ENCODE measurements around the gene AP1AR.
A peak's percentile ranks its signal among the peaks of the same experiment; 100 is the strongest.

Gene AP1AR

DNA sequence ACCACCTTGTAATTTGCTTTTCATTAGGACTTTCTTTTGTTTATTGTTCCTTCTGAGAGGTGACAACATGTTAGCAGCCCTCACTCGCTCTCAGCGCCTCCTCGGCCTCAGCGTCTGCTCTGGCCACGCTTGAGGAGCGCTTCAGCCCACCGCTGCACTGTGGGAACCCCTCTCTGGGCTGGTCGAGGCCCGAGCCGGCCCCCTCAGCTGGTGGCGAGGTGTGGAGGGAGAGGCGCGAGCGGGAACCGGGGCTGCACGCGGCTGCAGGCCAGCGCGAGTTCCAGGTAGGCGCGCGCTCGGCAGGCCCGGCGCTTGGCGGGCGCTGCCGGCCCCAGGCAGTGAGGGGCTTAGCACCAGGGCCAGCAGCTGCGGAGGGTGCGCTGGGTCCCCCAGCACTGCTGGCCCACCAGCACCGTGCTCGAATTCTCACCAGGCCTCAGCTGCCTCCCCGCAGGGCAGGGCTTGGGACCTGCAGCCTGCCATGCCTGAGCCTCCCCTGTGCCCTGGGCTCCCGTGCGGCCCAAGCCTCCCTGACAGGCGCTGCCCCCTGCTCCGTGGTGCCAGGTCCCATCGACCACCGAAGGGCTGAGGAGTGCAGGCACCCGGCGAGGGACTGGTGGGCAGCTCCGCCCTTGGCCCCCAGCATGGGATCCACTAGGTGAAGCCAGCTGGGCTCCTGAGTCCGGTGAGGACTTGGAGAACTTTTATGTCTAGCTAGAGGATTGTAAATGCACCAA, 9.2 kb upstream of the AP1AR start:
- no peak for DNase-seq (ENCODE audit: low read depth)

DNA sequence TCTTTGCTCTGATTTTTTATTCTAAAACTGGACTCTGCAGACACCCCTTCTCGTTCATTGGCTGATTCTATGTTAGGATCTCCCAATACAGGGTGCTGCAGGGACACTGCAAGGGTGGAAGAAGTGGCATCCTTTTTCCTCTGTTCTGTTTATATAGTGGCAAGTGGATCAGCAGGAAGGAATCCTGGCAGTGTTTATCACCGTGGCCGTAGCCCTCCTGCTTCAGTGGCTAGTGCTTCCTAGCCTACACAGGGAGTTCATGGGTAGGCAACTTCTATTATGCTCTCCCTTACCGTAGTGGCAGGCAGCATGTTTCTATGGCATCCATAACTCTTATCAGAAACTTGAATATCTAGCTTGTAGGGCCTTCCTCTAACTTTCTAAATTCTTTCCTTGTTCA, 6.4 kb upstream of the AP1AR start:
- no peak for DNase-seq (ENCODE audit: low read depth)

DNA sequence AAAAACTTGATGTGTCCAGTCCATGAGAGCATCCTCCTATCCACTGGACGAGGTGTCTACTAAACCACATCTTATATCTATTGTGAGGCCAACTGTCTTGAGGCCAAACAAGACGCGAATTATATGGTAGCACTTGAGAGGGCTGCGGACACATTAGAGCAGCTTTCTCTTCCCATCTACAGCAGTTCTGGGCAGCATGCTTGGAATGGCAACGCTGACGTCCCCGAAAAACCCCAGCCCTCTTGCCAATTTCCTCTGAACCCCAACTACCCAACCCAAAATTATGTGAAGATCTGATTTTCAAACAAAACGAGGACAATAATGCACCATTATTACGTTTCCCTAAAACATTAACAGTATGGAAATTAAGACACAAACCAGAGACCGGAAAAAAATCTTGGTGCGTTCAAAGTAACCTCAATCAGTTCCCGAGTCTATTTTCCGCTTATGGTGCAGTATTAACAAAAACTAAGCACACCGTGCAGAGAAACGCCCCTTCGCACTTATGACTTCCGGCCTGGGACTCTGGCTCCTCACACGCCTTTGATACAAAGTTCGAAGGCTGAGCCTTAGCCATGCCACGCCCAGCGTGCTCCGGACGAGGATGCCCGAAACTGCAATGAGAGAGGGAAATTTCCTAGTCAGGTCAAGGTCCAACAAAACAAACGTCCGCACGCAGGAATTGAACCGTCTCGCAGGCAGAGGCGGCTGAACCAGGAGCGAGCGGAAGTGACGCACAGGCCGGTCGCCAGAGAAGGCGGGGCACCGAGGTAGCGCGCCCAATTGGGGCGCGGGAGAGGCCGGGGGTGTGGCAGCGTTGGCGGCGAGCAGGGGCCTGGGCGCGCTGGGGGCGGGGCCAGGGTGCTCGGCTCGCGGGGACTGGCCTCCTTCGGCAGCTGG, 458 bp upstream of the AP1AR start:
- DNase-seq (ENCODE audit: low read depth): peak; percentile 81

DNA sequence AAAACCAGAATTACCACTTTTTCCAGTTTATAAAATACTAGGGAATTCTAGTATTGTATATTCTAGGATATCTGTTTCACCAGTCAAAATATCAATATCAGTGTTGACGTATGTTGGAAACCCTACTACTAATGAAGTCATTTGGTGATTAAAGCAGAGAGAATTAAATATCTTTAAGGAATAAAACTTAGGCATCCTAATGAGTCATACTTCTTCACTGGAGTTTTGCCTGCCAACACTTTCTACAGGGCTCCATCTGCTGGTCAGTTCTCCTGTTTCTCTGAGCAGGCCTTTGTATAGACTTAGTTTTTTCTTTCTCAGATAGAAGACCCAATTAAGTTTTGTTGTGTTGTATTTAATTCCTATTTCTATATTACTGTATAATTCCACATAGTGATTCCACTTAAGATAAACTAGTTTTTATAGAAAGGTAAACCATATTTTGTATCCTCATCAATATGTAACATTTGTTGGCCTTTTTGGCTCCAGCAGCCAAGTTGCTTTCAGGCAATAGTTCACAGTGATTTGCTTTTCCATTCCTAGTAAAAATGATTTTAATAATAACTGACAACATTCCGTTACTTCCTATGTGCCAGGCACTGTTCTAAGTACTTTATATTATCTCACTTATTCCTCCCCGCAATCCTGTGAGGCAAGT, 3.5 kb downstream of the AP1AR start:
- DNase-seq (ENCODE audit: low read depth): peak; percentile 57

DNA sequence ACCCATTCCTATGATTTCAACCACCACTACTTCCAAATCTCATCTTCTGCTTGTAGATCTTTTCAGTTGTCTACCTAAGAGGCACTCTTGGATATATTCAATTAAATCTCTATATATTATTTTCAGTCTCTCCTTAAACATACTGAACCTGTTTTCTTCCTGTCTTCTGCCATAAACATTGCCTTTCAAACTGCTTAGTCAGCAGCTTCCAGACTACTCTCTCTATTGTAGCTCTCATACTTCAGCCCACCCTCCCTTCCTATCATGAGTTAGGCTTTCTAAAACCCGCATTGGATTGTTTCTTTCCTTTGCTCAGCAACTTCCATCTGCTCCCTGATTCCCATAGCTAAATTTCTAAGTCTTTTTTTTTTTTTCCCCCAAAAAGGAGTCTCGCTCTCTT, 4.5 kb downstream of the AP1AR start:
- DNase-seq (ENCODE audit: low read depth): no peak

DNA sequence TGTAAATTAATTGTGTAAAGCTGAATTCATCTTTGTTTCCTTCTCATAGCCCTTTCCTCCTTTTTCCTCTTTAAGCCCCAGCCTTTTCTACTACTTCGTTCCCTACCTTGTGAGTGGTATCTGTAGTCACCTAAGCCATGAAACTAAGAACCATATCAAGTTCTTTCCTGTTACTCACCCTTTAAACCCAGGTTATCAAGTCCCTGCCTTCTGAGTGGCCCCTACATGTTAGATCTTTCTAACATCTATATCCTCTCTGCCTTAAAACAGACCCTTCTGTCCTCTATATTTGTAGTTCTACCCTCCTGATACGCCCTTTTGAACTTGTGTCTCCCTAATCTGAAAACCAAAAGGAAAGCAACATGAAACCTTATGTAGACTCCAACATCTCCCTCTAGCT, 7.2 kb downstream of the AP1AR start:
- DNase-seq (ENCODE audit: low read depth): no peak

DNA sequence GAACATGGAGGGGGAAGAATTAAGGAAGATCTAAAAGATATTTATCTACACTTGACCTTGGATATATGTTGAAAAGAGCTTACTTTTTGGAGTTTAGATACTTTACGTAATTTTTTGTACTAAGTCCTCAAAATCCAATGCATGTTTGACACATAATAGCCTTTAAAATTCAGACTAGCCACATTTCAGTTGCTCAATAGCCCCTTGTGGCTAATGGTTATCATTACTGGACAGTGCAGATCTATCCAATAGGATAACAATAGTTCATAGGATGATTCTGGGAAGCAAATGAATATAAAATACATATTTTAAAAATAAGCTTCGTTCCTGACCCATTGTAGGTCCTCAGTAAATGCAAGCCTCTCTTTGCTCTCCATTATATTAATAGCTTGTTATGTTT, 13.8 kb downstream of the AP1AR start:
- DNase-seq (ENCODE audit: low read depth): no peak

DNA sequence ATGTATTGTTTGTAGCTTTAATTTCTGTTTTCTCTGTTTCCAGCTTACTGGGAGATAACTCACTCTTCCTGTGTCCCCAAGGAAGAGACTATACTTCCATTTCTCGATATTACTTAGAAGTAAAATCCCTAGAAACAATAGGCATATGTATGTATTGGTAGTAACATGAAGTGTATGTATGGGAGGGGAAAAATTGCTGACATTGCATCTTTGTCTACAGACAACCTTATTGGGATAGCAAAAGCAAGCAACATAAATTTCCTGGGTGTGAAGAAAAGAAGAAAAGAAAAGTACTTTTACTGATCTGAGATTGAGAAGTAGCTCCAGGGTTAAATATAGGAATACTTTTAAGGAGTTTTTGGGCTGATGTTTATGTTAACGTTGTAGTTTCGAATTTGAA, 15.4 kb downstream of the AP1AR start:
- DNase-seq (ENCODE audit: low read depth): no peak

DNA sequence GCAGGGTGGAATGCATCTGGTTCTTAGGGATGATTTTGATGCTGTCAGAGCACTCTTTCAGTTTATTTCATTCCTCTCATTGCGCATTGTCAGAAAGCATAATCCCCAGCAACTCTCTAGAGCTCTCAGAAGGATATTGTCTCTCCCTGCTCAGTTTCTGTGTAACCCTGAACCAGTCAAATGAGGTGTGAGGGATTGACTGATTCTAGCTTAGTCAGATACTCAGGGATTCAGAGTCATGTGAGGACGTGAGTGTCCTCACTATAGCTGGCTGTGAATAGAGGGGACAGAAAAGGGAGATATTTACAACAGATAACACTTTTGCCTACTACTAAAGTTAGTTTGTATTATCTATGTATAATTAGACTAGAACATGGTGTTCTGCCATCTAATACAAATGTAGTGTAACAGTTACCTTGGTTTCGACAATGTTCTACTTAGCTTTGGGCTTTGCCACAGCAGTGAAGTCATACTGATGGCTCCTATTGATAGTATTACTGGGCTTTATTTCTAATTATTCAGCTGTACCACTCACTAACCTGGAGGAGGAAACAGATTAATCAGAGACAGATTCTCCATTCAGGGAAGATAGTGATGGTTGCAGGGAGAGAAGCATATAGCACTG, 19.5 kb downstream of the AP1AR start:
- DNase-seq (ENCODE audit: low read depth): no peak

DNA sequence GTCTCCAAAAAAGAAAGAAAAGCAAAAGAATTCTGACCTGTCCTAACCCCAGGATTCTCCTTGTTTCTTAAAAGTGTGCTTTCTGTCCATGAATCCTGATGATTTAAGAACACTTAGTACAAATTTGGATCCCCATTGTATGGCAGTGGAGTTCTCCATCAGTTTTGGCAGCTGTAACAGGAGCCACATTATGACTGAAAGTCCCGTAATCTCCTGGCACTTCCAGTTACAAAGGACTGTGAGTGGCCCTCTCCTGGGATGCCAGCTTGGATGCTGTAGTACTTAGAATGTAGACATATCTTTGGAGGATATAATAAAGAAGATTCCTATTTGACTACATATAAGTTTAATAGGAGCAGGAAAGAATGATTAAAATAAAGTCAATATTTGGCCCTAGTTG, 20.6 kb downstream of the AP1AR start:
- DNase-seq (ENCODE audit: low read depth): no peak

DNA sequence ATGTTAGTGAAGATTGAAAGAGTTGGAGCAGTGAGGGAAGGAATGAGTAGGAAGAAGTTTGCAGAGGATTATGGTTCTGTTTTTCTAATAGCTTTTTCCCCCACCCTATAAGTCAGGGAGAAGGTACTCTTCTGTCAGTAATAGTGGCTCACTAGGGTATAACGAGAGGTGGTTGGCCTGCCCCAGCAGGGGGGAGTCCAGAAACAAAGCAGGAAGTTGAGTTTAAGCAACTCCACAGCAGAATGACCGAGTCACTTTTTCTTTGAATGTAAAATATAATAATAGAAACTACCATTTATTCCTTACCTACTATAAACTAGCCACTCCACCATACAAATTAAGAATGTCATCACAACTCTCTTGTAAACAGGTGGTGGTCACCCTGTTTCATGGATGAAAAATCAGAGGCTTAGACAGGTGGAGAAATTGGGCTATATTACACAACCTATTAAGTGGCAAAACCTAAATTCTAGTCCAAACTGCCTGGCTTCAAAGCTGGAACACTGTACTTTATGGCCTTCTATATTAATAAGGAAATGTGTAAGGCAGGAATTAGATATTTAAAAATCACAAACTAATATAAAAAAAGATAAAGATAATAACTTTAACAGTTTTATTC, 21.9 kb downstream of the AP1AR start:
- no peak for DNase-seq (ENCODE audit: low read depth)

DNA sequence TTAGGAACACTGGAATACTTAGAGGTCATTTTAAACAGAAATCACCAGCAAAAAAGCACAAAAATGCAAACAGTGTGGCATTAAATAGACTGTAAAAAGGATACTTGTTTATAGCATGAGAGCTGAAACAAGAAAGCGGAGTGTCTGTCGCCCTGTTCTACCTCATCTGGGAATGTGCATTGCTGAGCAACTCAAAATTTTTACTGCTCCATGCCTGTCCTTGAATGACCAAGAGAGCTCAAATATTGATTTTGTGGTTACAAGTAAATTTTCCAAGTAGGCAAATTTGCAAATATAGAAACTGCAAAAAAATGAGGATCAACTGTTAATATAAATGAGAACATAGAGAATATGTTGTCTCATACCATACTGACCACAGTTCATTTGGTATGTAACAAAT, 25.5 kb downstream of the AP1AR start:
- DNase-seq (ENCODE audit: low read depth): no peak

DNA sequence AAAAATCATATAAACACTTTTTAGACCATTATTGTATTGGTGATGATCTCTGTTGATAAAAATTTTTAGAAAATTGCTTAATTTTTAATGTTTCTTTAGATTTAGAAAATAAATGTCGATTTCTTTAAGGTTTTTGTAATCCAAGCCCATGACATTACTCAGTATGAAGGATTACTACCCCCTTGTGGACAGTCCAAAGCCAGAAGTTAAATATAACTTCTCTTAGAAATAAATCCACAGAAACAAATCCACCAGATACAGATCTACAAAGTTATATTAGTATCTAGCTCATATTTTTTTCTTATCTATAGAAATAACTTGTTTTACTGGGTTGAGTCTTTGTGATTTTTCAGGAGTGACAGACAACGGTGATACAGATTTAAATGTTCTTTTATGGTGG, 35.2 kb downstream of the AP1AR start:
- DNase-seq (ENCODE audit: low read depth): no peak

DNA sequence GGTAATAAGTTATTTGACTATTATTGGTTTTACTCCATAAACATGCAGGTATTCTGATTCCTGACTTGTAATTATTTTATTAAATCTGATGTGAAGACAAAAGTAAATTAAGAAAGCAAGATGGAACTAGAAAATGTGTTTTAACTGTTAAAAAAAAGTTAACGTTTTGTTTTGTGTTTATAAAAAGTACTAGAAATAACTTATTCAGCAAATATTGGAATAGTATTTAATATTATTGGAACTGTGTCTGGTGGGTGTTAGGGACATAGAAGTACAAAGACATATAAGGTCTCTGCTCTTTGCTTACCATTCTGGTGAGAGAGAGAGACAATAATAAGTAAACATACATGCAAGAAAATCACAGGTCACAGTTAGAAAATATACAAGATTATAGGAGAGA, 38.5 kb downstream of the AP1AR start:
- no peak for DNase-seq (ENCODE audit: low read depth)

DNA sequence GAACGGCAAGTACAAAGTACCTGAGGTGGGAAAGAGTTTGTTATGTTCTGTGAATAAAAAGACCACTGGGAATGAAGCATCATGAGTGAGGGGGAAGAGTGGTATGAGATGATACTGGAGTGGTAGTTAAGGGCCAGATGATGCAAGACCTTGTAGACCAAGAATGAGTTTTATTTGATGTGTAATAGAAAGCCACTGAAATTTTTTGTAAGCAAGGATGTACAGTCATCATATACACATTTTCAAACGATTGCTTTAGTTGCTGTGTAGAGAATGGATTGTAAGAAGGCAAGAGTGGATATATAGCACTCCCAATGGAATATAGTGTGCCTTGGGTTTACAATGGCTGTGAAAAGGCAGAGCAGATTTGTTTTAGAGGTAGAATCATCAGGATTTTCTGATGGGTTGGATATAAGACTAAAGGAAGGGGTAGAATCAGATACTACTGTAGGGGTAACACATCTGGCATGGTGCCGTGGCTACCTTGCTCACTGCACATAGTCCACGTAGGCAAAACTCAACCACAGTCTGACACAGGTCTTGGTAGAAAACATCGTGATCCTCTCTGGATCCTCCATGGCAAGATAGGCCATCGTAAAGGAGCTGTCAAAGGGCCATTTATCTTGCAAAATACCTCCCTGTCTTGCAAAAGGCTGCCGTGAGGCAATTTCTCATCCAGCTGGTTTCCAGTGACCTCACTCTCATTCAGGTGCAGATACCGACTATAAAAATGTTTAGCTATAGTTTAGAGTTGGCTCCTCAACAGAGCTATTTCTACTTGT, 39.2 kb downstream of the AP1AR start:
- DNase-seq (ENCODE audit: low read depth): peak; percentile 49

DNA sequence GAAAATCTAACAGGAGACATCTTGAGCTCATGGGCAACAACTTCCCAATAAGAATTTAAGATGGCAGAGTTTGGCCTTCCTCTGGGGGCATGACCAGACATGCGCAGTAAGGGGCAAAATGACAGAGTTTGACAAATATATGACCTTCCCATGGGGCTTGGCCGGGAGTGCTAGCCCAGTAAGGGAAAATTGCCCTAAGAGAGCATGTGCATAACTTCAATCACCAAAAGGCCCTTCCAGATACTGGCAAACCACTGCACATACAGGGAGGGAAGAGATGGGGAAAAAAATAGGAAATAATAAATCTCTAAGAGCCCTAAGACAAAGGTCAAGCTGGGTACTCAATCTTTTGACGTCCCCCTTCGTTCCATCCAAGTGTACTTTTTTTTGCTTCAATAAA, 40.7 kb downstream of the AP1AR start:
- DNase-seq (ENCODE audit: low read depth): no peak

DNA sequence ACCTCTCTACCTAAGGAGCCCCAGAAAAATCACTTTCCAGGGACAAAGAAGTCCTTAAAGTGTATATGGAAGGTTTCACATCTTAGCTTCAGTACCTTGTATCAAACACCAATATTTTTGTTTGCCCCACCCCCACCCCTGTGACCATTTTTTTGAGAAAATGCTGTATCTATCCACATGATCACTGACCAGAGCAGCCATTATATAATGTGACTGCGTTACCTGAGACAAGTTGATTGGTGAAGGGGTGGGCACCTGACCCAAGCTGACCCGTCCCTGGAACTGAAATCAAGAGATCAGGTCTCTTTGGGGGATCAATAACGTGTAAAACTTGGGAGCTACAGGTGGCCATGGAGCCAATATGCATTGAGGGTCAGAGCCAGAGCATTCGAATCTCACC, 43.4 kb downstream of the AP1AR start:
- no peak for DNase-seq (ENCODE audit: low read depth)

DNA sequence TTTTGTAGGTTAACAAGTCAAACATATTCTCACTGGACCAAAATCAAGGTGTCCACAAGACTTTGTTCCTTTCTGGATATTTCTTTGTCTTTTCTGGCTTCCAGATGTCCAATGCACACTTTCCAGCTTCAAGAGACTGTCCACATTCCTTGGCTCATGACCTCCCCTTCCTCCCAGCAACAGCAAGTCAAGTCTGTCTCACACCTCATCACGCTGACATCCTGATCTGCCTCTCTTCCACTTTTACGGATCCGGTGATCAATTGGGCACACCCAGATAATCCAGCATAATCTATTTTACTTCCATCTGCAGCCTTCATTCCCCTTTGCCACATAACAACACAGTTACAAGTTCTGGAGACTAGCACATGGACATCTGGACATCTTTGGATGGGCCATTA, 44.5 kb downstream of the AP1AR start:
- DNase-seq (ENCODE audit: low read depth): no peak

DNA sequence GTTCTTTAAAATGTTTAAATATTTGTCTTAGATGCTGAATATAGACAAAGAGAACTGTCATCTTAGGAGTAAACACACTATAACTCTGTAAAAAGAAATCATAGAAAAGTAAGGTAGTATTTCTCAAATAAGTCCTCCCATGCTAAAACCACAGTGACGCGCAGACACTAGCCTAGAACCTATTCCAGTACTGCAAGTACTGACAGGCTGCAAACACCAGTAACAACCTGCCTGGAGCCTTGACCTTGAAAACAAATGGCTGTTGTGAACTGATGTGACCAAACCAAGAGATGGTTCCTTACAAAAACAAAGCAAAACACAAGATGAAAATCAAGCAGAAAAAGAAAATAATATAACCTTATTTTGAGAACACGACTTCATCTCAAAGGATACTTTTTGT, 45.6 kb downstream of the AP1AR start:
- no peak for DNase-seq (ENCODE audit: low read depth)

DNA sequence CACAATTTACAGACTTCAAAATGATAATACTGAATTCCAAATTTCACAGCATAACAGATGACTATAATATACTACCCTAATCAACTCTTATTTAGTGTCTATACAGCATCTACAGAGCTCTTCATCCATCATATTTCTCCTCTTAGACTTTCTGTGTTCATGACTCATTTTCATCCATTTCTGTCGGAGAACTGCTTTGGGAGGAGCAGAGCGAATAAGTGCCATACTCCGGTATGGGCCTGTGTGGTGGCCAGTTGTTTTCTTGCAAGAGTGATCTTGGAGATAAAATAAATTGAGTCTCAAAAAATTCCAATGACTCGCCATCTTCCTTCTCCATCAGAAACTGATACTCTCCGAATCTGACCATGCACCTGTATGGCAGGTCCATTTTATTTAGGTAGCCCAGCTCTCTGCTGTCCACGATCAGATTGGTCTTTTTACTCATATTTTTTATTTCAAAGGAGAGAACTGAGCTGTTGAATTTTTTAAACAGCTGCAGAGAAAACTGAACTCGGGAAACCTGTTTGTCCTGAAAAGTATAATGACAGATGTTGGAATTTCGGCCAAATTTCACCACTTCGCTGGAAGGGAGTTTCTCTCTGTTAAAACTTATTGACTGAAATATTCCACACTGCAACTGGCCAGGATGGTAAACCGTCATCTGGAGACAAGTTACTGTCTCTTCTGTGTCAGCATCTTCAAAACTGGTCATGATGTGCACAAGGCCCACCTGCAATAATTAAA, 46.3 kb downstream of the AP1AR start:
- no peak for DNase-seq (ENCODE audit: low read depth)
